GM21515 (cell line): ENCODE results near the gene CDC42BPA.
A peak's percentile ranks its signal among the peaks of the same experiment; 100 is the strongest.
"Not testable (repeated sequence)": the region's sequence is repeated elsewhere in the genome, so short reads cannot be mapped to it uniquely, and the experiment has no call there.

ENCODE experiments used
- ATAC-seq: cut with Tn5 transposase; IDR thresholded peaks from one replicate; pipeline ENCODE4 v1.9.1; 2021; ENCODE audit not compliant: unreplicated experiment

CDC42BPA gene

DNA sequence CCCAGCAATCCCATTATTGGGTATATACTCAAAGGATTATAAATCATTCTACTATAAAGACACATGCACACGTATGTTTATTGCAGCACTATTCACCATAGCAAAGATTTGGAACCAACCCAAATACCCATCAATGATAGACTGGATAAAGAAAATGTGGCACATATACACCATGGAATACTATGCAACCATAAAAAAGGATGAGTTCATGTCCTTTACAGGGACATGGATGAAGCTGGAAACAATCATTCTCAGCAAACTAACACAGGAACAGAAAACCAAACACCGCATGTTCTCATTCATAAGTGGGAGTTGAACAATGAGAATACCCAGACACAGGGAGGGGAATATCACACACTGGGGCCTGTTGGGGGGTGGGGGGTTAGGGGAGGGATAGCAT, 318.7 kb downstream of the CDC42BPA start:
- ATAC-seq, result not testable (repeated sequence)

DNA sequence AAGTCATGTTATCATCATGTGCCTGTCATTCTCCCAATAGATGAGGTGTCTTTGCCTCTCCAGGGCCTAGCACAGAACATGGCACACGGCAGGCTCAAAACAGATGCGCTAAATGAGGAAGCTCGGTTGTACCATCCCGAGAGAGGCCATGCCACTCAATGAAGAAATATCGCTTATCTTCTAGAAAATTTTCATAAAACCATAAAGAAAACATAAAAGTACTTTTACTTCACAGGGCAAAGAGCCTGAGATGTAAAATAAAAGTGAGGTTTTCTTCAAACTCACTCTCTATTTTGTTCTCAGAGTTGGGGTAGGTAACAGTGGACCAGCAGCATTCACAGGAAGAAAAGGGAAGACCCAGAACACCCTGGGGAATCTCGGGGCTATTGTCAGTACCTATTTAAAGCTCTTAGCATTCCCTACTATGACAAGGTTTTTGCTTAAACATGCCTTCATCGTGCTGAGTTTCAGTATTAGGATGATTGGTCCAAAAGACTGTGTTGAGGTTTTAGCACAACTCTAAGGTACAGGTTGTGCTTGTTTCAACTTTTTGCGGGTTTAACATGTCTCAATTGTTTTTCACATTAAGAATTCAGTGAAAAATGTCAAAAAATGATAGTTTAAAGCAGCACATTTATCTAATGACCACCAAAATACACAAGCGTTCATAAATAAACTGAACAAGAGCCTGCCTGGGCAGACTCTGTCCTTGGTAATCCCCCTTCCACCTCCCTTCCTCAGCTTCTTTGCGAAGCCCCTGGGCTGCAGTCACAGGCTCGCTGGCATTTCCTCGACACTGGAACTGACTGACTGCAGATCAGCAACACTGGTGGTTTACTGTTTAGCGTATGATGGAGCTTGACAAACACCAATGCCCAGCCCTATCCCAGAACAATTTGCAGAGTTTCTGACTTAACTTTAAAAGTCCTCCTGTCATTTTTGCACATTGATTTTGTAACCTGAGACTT, 322.6 kb downstream of the CDC42BPA start:
- peak; percentile 96 for ATAC-seq

DNA sequence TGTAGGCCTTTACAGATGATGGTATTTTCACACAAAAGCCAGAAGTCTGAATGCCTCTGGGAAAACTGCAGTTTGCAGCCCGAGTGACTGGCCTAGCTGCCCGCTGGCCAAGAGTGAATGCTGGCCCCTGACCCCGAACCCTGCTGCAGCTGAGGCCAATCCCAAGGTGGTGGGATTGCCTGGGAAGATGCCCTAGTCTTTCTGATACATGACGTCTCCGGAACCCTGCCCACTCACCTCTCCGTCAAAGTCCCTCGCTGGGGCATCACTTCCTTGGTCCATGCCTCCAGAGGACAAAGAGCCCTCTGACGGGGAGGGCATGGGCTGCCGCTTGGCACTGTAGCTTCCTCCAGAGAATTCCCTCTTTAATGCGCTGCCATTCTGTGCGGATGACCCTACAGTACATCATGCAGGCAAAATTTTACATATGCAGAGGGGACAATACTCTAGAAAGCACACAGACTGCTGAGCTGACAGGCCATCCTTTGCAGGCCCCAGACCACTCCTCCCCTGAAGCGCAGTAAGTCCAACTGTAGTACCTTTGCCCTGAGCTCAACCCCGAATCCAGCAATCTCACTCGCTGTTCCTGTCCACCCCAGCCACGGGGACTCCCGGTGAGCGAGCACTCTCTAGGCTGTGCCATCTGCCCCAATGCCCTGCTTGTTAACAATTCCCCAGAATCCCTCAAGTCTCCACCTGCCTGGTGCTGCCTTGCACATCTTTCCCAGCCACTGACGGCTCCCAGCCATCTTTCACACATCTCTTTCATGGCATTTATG, 323.5 kb downstream of the CDC42BPA start:
- no peak for ATAC-seq

DNA sequence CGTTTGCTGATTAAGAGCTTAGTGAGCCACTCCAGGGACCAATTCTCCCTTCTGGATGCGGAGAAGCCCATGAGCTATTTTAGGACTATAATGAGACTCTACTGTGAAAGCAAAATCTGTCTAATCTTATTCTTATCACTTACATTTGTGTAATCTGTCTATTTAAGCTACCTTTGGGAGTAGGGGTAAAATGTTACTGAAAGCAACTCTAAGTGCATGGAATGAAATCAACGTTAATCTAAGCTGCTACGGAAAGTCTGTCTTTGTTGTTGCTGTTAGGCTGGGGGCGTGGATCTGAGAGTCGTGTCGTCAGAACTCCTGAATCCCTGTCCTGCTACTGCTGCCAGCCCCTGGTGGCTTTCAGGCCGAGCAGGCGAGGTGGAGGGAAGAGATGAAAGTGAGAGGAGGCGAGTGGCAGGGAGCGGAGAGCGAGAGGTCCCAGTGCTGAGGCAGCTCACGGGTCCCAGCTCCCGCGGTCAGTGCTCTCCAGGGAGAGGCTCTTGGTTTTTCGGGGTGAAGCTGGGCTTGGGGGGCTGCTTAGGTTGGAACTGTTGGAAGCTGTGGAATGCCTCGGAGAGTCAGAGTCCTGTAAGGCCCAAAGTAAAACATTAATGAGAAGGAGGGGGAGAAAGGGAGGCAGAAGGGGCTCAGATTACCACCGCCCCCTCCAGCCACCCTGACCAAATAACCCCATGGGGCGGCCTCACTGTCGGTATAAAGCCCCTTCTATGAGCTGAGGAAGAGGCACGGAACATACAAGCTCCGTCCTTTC, 324.3 kb downstream of the CDC42BPA start:
- ATAC-seq, result no peak

DNA sequence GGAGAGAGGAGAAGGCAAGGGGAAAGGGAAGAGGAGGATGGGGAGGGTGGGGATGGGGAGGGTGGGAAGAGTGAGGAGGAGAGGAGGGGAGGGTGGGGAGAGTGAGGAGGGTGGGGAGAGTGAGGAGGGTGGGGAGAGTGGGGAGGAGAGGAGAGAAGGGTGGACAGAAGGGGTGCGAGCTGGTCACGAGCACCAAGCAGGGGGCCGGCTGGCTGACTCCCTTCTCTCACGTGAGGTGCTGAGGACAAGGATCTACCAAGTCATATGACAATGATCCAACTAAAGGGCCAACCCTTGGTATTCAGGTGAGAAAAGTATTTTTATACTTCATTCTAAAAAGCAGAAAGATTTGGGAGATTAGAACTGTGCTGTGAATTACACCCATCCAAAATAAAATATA, 326.4 kb downstream of the CDC42BPA start:
- no peak for ATAC-seq

DNA sequence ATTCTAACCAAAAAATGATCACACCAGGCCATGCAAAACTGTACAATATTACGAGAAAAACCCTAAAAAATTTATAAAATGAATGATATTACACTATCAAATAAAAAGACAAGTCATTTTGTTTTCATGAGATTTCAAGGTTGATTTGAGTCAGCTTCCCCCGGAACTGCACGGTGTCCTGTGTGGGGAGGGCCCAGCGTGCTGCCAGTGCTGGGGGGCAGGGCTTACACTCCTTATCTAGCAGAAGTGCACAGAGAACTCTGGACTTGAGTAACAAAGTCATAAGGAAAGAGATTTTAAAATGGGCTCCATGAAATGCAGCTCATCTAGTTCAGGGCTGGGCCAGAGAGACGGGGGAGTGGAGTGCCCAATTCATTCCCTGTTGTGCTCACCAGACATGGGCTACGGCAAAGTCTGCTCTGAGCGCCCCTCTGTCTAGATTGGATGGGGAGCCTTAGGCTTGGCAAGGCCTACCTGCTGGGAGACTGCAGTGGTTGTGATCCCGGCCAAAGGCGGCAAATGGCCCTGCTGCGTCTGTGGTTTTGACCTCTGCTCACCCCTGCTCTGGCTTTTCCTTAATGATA, 328.1 kb downstream of the CDC42BPA start:
- peak; percentile 58 for ATAC-seq

DNA sequence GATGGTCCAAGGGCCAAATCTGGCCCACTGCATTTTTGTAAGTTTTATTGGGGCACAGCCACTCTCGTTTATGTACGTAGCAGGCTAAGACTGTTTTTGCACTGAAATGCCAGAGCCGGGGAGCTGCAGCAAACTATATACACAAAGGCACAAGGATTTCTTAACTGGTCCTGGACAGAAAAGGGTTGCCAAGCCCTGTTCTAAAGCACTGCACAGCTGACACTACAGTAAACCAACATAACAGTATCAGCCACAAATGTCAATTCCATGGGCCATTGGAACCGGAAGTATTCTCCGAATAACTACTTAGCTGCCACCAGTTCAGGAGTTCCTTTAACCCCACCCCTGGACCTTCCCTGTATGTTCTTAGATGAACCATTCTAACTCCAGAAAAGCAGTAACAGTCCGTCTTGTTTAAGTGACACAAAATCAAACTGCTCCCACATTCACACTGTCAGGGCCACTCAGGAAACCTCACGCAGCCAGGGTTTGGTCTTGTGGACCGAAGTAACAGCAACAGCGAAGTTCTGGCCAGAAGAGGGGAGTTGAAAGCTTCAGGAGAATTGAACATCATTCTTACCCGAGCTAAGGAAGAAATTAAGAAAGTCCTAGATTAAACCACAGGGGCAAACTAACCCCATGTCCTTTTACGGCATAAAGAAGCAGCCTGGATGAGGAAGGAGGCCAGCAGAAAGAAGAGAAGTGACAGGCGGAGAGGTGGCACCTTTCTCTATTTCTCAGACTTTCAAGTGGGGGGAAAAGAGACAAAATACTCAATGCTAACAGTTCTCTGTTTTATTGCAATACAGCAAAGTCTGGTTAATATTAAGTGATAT, 329.0 kb downstream of the CDC42BPA start:
- no peak for ATAC-seq

DNA sequence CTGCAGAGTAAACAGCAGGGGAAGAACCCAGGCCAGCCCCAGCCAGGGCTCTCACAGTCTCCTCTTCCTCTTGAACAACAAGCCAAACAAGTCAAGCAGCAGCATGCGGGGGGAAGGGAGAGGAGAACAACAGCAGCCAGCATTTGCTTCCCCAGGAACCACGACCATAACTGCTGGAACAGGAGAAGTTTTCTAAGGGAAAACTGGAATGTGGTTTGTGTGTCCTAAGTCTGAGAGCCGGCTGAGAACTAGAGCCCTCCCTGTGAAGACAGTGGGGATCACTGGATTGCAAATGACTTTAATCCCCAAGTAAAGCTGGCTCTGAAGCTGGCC, 330.0 kb downstream of the CDC42BPA start:
- ATAC-seq, result no peak

DNA sequence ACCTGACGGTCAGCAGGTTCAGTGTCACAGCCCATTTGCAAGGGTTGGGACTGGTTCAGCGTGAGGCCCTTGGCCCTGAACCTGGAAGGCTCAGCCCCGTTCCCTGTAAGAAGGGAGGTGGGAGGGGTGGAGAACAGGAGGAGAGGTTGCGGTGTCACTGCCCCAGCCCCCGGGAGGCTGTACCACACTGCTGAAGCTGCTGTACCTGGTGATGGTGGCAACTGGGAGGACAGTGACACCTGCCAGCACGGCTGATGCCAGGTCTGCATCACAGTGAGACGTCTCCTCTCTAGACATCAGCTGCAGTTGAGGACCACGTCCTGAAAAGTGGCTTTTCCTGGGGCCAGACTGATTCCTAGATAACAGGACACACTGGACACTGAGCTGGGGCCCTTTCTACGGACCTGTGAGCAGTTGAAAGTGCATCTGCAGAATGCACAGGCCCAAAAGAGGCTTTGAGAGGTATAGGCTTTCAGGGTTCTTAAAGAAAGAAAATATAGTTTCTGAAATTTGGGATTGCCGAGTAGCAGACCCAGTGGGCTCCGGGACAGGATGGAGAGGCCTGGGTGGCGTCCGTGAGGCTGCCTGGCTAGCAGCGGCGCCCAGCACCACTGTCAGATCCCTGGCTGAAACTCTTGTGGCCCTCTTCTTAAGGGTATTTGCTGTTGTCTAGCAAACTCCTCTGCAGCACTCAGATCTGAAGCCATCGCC, 330.5 kb downstream of the CDC42BPA start:
- ATAC-seq, result no peak

DNA sequence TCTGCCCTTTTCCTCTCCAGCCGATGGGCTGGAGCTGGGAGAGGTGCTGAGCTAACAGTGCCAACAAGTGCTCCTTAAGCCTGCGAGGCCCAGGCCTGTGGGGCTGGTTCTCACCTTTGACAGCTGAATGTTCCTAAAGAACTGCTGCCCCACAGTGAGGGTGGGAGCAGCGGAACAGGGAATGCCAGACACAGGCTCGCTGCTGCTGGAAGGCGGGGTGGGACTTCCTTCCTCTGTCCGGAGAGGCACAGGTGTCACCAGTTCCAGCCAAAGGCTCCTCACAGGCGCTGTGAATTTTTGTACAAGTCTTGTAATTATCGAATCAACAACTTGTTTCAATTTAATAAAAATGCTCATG, 331.1 kb downstream of the CDC42BPA start:
- no peak for ATAC-seq

DNA sequence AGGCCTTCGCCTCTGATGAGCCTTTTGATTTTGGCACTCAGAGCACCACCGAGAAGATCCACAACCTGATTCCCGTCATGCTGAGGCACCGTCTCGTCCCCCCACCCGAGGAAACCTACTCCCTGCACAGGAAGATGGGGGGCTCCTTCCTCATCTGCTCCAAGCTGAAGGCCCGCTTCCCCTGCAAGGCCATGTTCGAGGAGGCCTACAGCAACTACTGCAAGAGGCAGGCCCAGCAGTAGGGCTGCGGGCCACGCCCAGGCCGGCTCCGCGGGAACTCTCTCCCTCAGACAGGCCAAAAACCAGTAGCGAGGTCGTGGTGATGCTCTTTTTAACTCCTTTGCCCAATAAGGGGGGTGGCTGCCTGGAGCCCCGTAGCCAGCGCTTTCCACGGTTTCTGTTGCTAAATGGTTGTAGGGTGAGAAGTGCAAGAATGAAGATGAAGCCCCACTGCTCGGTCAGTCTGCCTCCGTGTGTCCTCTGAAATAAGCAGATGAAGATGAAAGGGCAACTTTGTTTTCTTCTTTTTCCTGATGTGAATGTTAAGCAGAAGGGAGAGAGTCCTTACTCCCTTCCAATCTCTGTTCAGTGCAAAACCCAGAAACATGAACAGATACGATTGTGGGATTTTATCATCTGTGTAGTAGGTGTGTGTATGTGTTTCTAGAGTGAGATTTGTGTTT, 331.7 kb downstream of the CDC42BPA start:
- ATAC-seq, result no peak

DNA sequence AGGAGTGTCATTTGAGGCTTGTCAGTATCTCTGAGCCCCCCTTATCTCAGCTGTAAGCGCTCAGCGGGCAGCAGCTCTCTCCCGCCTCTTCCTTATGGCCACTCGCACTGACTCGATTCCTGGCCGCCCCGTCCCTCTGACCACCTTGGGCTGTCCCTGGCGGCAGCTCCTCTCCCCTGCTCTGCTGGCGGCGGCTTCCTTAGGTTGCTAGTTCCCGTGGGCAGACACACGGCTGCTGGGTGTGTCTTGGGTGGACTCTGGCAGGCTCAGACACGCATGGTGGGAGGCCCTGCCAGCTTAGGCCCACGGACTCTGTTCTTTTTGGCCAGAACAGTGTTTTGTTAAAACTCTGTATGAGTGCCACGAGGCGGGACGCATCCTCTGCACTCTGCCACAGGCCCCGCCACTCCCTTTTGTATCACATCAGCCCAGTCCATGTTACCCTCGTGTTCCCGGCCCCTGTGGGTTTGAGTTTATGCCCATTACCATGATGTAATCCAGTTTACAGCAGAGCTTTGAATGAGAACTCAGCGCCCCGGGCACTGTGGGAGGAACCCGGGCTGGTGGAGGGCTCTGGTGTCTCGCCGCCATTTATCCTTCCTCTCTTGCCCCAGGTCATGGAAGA, 332.3 kb downstream of the CDC42BPA start:
- no peak for ATAC-seq

DNA sequence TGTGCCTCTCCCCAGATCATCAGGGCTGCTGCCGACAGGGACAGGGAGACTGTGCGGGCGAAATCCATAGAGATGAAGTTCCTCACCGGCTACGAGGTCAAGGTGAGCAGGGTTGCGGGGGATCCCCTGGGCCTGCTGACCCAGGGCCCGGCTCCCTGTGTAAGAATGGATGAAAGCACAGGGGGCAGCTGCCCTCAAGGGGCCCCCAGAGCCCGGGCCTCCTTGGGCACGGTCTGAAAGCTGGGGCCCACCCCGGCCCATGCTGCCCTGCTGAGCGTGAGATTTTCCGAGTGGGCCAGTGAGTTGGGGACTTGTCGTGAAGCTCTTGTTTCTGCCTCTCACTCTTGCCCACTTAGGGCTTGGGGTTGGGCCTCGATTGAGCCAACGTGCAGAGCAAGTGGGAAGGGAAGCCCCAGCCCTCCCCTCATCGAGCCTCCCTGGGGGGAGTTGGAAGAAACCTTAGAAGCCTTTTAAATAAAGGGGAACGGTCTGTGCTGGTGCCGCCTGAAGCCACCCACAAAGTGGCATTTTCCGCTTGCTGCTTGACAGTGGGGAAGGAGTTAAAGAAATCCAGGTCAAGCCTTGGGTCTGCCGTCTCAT, 333.0 kb downstream of the CDC42BPA start:
- no peak for ATAC-seq

DNA sequence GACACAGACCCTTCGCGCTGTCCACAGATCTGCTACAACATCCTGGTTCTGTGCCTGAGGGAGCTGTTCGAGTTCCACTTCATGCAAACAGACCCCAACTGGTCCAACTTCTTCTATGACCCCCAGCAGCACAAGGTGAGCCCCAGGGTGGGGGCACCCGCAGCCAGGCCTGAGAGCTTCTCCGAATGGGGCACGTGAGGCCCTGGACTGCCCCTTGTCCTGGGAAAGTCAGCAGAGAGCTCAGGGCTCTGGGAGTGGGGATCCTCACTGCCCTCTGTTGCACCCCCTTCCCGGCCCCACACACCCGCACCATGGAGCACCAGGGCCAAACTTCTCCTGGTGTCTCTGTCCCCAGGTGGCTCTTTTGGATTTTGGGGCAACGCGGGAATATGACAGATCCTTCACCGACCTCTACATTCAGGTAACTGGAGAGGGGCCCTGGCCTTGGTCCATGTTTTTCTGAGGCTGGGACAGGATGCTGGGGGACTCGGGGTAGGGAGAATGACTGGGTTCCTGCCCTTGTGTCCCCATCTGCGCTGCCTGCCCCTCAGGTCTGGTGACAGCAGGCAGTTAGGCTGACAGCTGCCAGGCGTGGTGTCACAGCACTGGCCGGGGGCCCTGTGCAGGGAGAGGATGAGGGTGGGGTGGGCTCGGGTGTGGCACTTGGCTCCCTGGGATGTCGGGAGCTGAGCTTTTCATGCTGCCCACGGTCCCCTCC, 333.6 kb downstream of the CDC42BPA start:
- ATAC-seq, result no peak

DNA sequence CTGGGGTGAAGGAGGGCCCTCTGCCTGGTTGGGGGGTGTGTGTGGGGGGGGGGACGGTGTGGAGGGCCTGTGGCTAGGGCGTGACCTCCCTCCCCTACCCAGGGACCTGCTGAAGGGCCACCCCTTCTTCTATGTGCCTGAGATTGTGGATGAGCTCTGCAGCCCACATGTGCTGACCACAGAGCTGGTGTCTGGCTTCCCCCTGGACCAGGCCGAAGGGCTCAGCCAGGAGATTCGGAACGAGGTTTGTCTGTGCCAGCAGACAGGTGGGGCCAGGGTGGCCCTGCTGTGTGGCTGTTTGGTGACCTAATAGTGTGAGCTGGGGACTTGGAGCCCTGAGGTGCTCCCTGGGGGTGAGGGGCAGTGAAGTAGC, 334.3 kb downstream of the CDC42BPA start:
- ATAC-seq, result no peak

DNA sequence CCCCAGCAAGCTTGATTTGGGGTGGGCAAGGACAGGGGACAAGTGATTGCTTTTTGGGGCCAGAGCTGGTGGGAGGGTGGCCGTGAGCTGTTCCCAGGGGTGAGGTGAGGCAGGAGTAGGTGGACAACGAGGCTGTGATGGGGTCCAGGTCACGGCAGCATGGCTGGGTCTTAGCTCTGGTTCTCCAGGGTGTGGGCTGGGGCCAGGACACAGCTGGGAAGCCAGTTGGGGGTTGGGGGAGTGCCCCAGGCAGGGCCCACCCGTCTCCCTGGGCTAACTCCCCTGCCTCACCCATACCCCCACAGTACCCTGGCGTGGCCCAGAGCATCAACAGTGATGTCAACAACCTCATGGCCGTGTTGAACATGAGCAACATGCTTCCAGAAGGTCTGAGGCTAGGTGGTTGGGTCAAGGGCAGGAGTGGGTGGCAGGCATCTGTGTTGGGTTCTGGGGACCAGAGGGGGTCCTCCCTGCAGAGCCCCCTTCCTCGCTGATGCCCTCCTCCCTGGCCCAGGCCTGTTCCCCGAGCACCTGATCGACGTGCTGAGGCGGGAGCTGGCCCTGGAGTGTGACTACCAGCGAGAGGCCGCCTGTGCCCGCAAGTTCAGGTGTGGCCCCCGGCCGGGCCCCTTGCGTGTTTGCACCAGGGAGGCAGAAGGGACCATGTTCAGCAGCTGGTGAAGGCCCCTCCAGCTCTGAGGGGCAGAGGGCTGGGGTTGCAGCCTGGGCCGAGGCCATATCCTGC, 334.9 kb downstream of the CDC42BPA start:
- ATAC-seq, result no peak
